Measurements from ENCODE around the gene INSC.

DNA sequence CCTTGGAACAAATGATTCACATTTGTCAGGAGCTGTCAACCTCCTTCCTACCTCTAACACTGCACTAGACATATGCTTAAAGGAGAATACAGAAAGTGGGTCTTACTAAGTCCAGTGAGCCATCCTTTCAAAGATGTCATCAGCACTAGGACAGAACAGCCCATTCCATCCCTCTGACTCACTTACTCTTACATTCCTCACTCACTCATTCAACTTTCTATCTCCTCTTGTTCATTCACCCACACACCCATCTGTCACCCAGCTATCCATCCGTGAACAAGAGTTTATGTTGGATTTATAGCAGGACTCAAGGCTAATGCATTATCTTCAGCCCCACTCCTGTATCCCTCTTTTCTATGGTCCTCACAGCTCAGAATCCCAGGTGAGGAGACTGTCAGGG is 9.1 kb downstream of the INSC start:
- TF ChIP-seq, protein P1, sequence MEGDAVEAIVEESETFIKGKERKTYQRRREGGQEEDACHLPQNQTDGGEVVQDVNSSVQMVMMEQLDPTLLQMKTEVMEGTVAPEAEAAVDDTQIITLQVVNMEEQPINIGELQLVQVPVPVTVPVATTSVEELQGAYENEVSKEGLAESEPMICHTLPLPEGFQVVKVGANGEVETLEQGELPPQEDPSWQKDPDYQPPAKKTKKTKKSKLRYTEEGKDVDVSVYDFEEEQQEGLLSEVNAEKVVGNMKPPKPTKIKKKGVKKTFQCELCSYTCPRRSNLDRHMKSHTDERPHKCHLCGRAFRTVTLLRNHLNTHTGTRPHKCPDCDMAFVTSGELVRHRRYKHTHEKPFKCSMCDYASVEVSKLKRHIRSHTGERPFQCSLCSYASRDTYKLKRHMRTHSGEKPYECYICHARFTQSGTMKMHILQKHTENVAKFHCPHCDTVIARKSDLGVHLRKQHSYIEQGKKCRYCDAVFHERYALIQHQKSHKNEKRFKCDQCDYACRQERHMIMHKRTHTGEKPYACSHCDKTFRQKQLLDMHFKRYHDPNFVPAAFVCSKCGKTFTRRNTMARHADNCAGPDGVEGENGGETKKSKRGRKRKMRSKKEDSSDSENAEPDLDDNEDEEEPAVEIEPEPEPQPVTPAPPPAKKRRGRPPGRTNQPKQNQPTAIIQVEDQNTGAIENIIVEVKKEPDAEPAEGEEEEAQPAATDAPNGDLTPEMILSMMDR (IDR thresholded peaks at IDR 0.05) = no peak
- TF ChIP-seq POLR2A (IDR thresholded peaks at IDR 0.05) (no peak), EP300 (IDR thresholded peaks at IDR 0.05) (no peak)

All from ovary (tissue), 3 donors.